GM12878 (cell line): ENCODE results near the gene SMG6. TPM values are rescaled to one million over a fixed set of nuclear protein-coding genes. Genes with fewer than 3 reads are reported as not detected.

Experiments used
- E2F4 ChIP-seq: IDR thresholded peaks from 2 replicates; pipeline ENCODE4 v1.6.1; 2012; ENCODE audit warnings: low read depth, low read length, improper control_type of control experiment
- EP300 ChIP-seq, 2 experiments: fragments of 150-350 bp in 1 of 2; IDR thresholded peaks; 2 replicates each; pipeline ENCODE4 v1.6.1; 2011 to 2012; ENCODE audit warnings: low read depth in 2 of 2, low read length in 2 of 2, borderline replicate concordance in 1 of 2, improper control_type of control experiment in 1 of 2, inconsistent platforms in 1 of 2; ENCODE audit not compliant: control insufficient read depth in 1 of 2
- FOXM1 ChIP-seq: IDR thresholded peaks from 2 replicates; pipeline ENCODE4 v1.6.1; 2012; ENCODE audit warnings: low read depth, mild to moderate bottlenecking, inconsistent platforms, low read length, moderate library complexity
- IKZF2 ChIP-seq, 2 experiments: fragments of 450-650 bp; IDR thresholded peaks; 2 replicates each; pipeline ENCODE4 v1.6.1; 2017; ENCODE audit warnings: mild to moderate bottlenecking in 2 of 2, moderate library complexity in 2 of 2
- IRF3 ChIP-seq: fragments of 450-650 bp; IDR thresholded peaks from 2 replicates; pipeline ENCODE4 v1.6.1; 2014; ENCODE audit warnings: mild to moderate bottlenecking
- MEF2A ChIP-seq: IDR thresholded peaks from 2 replicates; pipeline ENCODE4 v1.6.1; 2011; ENCODE audit warnings: low read depth, mild to moderate bottlenecking, low read length, moderate library complexity; ENCODE audit not compliant: insufficient read depth
- MXI1 ChIP-seq: fragments of 150-350 bp; IDR thresholded peaks from 2 replicates; pipeline ENCODE4 v1.6.1; 2011; ENCODE audit warnings: low read depth, mild to moderate bottlenecking, inconsistent platforms, low read length, improper control_type of control experiment
- MYB ChIP-seq: fragments of 150-350 bp; IDR thresholded peaks from 2 replicates; pipeline ENCODE4 v1.6.1; 2014; ENCODE audit warnings: mild to moderate bottlenecking, low read depth, low read length, borderline replicate concordance
- NBN ChIP-seq: fragments of 450-650 bp; IDR thresholded peaks from 2 replicates; pipeline ENCODE4 v1.6.1; 2016
- PAX5 ChIP-seq: IDR thresholded peaks from 2 replicates; pipeline ENCODE4 v1.6.1; 2011; ENCODE audit warnings: low read depth, low read length, borderline replicate concordance
- PML ChIP-seq: IDR thresholded peaks from 2 replicates; pipeline ENCODE4 v1.6.1; 2012; ENCODE audit warnings: low read length, inconsistent platforms
- RAD21 ChIP-seq: IDR thresholded peaks from 2 replicates; pipeline ENCODE4 v1.6.1; 2011; ENCODE audit warnings: mild to moderate bottlenecking, low read depth, low read length, moderate library complexity; ENCODE audit not compliant: insufficient read depth
- RELA ChIP-seq: fragments of 450-650 bp; IDR thresholded peaks from 2 replicates; pipeline ENCODE4 v1.8.0; 2014; ENCODE audit warnings: borderline replicate concordance; ENCODE audit not compliant: partially characterized antibody
- SIX5 ChIP-seq: IDR thresholded peaks from 2 replicates; pipeline ENCODE4 v1.6.1; 2011; ENCODE audit warnings: mild to moderate bottlenecking, low read depth, low read length, moderate library complexity; ENCODE audit not compliant: severe bottlenecking
- SMC3 ChIP-seq: IDR thresholded peaks from 2 replicates; pipeline ENCODE4 v1.6.1; 2011; ENCODE audit warnings: low read length, improper control_type of control experiment, borderline replicate concordance
- SP1 ChIP-seq: IDR thresholded peaks from one replicate; pipeline ENCODE4 v1.6.1; 2011; ENCODE audit warnings: low read depth, low read length
- SREBF2 ChIP-seq: IDR thresholded peaks from 2 replicates; pipeline ENCODE4 v1.6.1; 2012; ENCODE audit warnings: mild to moderate bottlenecking, low read length
- WRNIP1 ChIP-seq: IDR thresholded peaks from 2 replicates; pipeline ENCODE4 v1.6.1; 2011; ENCODE audit warnings: low read depth, low read length, improper control_type of control experiment, borderline replicate concordance
- YY1 ChIP-seq: IDR thresholded peaks from 2 replicates; pipeline ENCODE4 v1.6.1; 2011; ENCODE audit warnings: low read depth, mild to moderate bottlenecking, low read length
- ZBTB11 ChIP-seq: fragments of 450-650 bp; formaldehyde crosslinking; IDR thresholded peaks from 2 replicates; pipeline ENCODE4 v1.5.0; 2022; ENCODE audit warnings: mild to moderate bottlenecking, missing genetic modification characterization
- ZBTB33 ChIP-seq: fragments of 450-650 bp; IDR thresholded peaks from 2 replicates; pipeline ENCODE4 v1.6.1; 2017; ENCODE audit warnings: mild to moderate bottlenecking
- ZZZ3 ChIP-seq: IDR thresholded peaks from 2 replicates; pipeline ENCODE4 v1.6.1; 2011; ENCODE audit warnings: low read depth; ENCODE audit not compliant: control insufficient read depth, insufficient read length
- polyA plus RNA-seq, 11 experiments: library from polyadenylated mRNA; depleted of rRNA in 4 of 11; unstranded in 6 of 11; stranded (reverse) in 5 of 11; fragments of >200 nt; fragmentation: Nextera tagmentation in 4 of 11; fragmentation: Illumina TruSeq in 1 of 11; extraction: Ambion mirVana in 4 of 11; extraction: Trizol in 1 of 11; gene quantifications; 1 replicate in 1 of 11; 2 replicates in 10 of 11; pipeline versions ENCODE4 v1.2.1 to v1.2.3, GENCODE V29; 2011 to 2016; ENCODE audit warnings: inconsistent platforms in 2 of 11, missing spikeins in 2 of 11, low read depth in 1 of 11
- total RNA-seq, 4 experiments: library from RNA; depleted of rRNA in 3 of 4; stranded (reverse); fragments of >200 nt in 3 of 4; fragmentation: Illumina TruSeq in 1 of 4; extraction: Trizol in 1 of 4; gene quantifications; 2 replicates each; pipeline versions ENCODE4 v1.2.1 to v1.2.3, GENCODE V29; 2013 to 2021

SMG6 gene
- total and polyA plus RNA-seq, 10 of the 15 experiments (the other 5 are each of a cell fraction or from before 2014, with no cell fraction given) = 0.58 to 28.7 (median 15.7) TPM

GRCh38 chr17:2054512-2055291 lies 248.9 kb downstream of the SMG6 start, which contains the start of gene HIC1 (continued):
- TF ChIP-seq RAD21 (peak; percentile 87), MYB (no peak), E2F4 (no peak), SIX5 (no peak), MXI1 (no peak; the same call in 1 of the 2 replicates), SP1 (no peak), ZZZ3 (no peak), IKZF2 (IDR thresholded peaks at IDR 0.05) (peak in 1 of 2 experiments; percentile 39; a peak in 3 of 4 replicates), IRF3 (no peak), SREBF2 (no peak), ZBTB11 (CRISPR knock-in tag) (no peak), PAX5 (no peak; the same call in 1 of the 2 replicates), NBN (peak; percentile 48; the same call in 1 of the 2 replicates), SMC3 (peak; percentile 84), RELA (no peak), WRNIP1 (no peak), MEF2A (no peak), YY1 (peak; percentile 60), ZBTB33 (no peak), PML (no peak), EP300 (IDR thresholded peaks at IDR 0.05; ENCODE audit: borderline replicate concordance in 1 of 2, control insufficient read depth in 1 of 2, low read depth in 2 of 2, low read length in 2 of 2) (0 out of 4 replicates have a peak, but pooled peaks of 1 of the 2 experiments have one; percentile 8), FOXM1 (no peak)
